C4-2B (cell line): ENCODE results near the gene PABPC3.

Source experiments
- ZFX ChIP-seq: fragments of 450-650 bp; IDR thresholded peaks from 2 replicates; pipeline ENCODE4 v1.6.1; 2017
- TF ChIP-seq, protein P1 (sequence below): fragments of 450-650 bp; conservative IDR thresholded peaks from 2 replicates; pipeline ENCODE4 v1.5.1; 2017; ENCODE audit warnings: mild to moderate bottlenecking

DNA sequence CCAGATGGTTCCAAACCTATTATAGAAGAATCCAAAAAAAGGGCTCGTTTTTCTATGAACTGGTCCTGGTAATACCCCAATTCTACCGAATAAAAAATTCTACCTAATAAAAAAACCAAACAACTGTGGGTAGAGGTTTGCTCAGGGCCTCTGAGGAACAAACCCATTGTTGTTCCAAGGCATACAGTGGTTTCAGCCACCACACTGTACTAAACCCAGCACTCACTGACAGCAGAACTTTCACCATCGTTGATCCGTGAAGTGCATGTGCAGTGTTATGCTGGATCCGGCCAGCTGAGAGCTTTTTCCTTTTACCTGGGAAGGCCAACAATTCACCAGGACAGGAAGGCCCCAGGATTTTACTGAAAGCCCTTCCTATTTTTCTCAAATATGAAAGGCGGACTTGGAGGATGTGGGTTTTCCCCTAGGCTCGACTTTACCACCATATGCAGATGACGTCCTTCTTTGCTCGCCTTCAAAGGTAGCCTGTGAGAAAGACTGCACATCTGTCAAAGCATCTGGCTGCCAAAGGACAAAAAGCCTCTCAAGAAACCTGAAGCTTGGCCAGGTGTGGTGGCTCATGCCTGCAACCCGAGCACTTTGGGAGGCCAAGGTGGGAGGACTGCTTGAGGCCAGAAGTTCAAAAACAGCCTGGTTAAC is 7.2 kb upstream of the PABPC3 start:
- TF ChIP-seq, protein P1, sequence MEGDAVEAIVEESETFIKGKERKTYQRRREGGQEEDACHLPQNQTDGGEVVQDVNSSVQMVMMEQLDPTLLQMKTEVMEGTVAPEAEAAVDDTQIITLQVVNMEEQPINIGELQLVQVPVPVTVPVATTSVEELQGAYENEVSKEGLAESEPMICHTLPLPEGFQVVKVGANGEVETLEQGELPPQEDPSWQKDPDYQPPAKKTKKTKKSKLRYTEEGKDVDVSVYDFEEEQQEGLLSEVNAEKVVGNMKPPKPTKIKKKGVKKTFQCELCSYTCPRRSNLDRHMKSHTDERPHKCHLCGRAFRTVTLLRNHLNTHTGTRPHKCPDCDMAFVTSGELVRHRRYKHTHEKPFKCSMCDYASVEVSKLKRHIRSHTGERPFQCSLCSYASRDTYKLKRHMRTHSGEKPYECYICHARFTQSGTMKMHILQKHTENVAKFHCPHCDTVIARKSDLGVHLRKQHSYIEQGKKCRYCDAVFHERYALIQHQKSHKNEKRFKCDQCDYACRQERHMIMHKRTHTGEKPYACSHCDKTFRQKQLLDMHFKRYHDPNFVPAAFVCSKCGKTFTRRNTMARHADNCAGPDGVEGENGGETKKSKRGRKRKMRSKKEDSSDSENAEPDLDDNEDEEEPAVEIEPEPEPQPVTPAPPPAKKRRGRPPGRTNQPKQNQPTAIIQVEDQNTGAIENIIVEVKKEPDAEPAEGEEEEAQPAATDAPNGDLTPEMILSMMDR = no peak
- TF ChIP-seq ZFX = no peak
